ENCODE measurements around the gene SLC25A40.
"Not testable (repeated sequence)": the region's sequence is repeated elsewhere in the genome, so short reads cannot be mapped to it uniquely, and the experiment has no call there.

SLC25A40 gene

DNA sequence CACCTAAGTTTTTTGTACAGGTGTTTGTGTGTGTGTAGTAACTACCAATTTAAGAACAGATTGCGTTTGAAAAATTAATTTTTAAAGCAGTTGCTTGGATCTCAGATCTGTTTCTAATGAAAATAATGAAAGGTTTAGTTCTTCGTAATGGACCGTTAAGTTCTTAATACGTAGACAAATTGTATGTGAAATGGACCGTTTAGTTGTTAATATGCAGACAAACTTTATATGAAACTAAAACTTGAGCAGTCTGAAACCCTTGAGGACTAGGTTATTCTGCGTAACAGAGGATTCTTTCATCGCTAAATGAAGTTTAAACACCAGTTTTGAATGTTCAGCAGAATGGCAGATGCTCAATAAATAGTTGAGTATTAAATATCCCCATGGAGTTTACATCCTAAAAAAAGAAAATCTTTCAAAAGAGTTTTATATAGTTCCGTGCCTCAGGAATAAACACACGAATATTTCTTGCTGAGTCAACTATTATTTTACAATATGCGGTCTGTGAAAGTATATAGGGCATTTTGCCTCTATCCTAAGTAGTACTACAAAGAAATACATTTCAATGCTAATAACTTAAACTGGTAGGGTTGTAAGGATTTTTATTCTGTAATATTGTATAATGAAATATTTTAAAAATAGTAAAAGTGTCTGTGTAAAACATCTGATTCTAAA is 1.3 kb upstream of the SLC25A40 start:
- peak overlapping the region; percentile 90 for H3K4me3 ChIP-seq (replicated peaks; ENCODE audit: low read depth, low read length)
- TF ChIP-seq, protein P1, sequence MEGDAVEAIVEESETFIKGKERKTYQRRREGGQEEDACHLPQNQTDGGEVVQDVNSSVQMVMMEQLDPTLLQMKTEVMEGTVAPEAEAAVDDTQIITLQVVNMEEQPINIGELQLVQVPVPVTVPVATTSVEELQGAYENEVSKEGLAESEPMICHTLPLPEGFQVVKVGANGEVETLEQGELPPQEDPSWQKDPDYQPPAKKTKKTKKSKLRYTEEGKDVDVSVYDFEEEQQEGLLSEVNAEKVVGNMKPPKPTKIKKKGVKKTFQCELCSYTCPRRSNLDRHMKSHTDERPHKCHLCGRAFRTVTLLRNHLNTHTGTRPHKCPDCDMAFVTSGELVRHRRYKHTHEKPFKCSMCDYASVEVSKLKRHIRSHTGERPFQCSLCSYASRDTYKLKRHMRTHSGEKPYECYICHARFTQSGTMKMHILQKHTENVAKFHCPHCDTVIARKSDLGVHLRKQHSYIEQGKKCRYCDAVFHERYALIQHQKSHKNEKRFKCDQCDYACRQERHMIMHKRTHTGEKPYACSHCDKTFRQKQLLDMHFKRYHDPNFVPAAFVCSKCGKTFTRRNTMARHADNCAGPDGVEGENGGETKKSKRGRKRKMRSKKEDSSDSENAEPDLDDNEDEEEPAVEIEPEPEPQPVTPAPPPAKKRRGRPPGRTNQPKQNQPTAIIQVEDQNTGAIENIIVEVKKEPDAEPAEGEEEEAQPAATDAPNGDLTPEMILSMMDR (IDR thresholded peaks at IDR 0.05; ENCODE audit: low read depth, low read length, missing control alignments), result no peak
- DNase-seq (ENCODE audit: extremely low read depth, low read depth), result no peak

DNA sequence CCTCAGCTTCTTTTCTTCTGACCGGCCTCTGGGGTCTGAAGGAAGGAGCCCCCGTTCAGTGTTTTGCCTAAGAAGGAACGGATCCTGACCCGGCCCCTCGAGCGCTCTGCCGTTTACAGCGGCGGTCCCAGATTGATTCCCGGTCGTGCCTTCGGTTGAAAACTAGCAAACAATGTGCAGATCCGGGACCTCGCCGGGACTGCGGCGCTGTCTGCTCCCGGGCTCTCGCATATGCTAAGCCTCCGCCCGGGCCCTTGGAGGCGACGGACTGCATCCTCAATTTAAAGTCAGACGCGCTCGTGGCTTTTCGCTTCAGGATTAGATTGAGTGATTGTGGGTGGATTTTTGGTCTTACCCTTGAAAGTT is 692 bp upstream of the SLC25A40 start:
- H3K4me3 ChIP-seq (replicated peaks; ENCODE audit: low read depth, low read length), result peak overlapping the region; percentile 90
- no peak for DNase-seq (ENCODE audit: extremely low read depth, low read depth)
- TF ChIP-seq, protein P1 (IDR thresholded peaks at IDR 0.05; ENCODE audit: low read depth, low read length, missing control alignments), result no peak

DNA sequence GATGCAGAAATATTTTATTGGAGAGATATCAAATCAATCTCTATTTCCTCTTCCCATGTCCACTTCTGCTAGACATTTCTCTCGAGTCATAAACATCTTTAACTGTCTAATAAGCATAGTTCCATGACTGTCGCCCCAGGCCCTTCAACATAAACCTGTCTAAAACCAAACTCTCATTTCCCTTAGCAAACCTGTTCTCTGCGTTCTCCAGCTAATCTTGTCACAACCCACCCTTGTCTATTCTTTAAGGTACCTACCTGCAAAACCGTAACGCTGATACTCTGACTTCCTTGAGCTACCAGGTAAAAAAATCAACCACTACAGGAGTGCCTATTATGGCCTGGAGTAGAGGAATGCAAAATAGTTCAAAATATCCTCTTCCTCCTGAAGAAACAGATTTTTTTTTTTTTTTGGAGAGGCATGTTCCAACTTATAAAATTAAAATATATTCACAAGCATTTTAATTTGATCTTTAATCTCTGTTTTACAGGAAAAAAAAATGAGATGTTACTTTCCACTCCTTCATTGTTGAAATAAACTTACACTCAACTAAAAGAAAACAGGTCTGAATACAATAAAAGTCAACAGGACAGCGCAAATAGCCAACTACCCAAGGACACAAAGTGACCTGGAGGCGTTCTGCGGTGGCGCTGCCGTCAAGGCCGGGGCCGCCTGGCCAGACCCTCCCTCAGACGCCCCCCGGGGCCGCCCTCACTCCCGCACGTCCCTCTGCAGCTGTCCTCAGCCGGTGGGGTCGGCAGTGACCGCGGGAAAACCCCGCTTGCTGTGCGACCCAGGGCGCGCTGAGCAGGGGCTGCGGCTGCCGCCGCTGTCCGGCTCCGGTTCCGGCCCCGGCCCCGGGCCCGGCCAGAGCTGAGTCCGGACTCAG is 765 bp downstream of the SLC25A40 start:
- TF ChIP-seq, protein P1 (IDR thresholded peaks at IDR 0.05; ENCODE audit: low read depth, low read length, missing control alignments), result no peak
- no peak for DNase-seq (ENCODE audit: extremely low read depth, low read depth)
- H3K4me3 ChIP-seq (replicated peaks; ENCODE audit: low read depth, low read length), result peak overlapping the region; percentile 90

DNA sequence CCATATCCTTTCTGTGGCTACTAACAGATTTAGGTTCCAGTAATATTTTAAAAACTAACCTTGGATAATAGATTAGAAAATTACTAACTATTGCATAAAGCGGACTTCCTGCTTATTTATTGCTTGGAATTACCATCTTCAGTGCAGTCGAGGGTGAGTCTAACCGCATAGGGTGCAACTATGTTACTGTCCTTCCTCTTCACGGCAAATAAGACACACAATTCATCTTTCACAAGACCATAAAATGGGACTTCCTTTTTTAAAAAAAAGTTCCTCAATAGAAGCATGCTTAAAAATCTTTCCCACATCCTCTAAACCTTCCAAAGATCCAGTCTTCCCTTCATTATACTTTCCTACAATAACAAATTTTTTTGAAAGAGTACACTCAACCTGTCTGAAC is 2.1 kb downstream of the SLC25A40 start:
- no peak for DNase-seq (ENCODE audit: extremely low read depth, low read depth)
- no peak overlapping the region; the same call in 1 of the 2 replicates for H3K4me3 ChIP-seq (replicated peaks; ENCODE audit: low read depth, low read length)
- TF ChIP-seq, protein P1 (IDR thresholded peaks at IDR 0.05; ENCODE audit: low read depth, low read length, missing control alignments), result no peak

DNA sequence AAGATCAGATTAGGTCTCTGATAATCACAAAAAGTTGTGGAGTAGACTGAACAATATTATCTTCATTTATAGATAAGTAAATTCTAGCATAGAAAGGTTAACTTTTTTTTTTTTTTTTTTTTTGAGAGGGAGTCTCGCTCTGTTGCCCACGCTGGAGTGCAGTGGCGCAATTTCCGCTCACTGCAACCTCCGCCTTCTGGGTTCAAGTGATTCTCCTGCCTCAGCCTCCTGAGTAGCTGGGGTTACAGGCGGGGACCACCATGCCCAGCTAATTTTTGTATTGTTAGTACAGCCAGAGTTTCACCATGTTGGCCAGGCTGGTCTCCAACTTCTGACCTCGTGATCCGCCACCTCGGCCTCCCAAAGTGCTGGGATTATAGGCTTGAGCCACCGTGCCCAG is 2.8 kb downstream of the SLC25A40 start:
- H3K4me3 ChIP-seq (replicated peaks; ENCODE audit: low read depth, low read length); DNase-seq (ENCODE audit: extremely low read depth, low read depth): not testable (repeated sequence)

DNA sequence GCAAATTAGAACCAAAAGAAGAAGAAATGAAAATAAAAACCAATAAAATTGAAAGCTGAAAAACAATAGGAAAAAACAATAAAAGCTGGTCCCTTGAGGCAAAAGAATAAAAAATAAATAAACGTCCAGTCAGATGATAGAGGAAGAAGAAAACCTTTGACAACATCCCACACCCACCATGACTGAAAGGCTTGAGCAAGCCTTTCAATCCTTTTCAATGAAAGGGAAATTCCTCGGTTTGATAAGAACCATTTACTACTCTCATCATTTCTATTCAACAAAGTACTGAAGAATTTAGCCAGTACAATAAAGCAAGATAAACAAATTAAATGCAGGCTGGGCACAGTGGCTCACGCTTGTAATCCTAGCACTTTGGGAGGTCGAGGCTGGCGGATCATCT is 3.8 kb downstream of the SLC25A40 start:
- no peak overlapping the region for H3K4me3 ChIP-seq (replicated peaks; ENCODE audit: low read depth, low read length)
- DNase-seq (ENCODE audit: extremely low read depth, low read depth), result no peak
- TF ChIP-seq, protein P1 (IDR thresholded peaks at IDR 0.05; ENCODE audit: low read depth, low read length, missing control alignments), result no peak

DNA sequence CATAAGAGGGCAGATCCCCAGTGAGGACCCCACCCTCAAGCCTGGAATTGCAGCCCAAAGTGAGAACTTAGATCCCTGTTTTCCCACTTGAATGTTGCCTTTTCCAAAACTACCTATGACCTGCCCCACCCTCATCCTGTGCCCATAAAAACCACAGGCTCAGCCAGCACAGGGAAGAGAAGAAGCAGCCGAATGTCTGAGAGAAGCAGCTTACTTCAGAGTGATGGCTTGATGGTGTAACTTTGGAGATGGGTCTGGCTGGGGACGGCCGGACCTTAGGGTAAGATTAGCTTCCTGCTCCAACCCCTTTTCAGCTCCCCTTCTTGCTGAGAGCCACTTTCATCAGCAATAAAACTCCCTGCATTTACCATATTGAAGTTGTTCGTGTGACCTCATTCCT is 5.7 kb downstream of the SLC25A40 start:
- TF ChIP-seq, protein P1 (IDR thresholded peaks at IDR 0.05; ENCODE audit: low read depth, low read length, missing control alignments), result no peak
- no peak overlapping the region for H3K4me3 ChIP-seq (replicated peaks; ENCODE audit: low read depth, low read length)
- no peak for DNase-seq (ENCODE audit: extremely low read depth, low read depth)

DNA sequence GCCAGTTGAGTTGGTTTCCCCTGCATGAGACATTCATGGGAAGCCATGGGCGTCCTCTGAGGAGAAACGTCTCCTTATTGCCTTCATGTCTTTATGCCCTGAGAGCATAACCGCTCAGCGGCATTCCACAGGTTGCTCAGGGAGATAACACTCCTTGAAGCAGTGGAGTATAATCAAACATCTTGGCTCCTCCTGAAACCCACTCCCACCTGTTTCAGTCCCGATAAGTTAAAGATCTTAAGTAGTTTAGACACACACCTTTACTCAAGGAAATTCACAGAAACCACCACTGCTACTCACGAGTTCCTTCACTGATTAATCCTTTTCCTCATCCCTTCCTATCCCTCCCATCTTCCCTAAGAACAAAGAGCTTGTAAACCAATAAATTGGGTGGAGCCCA is 9.6 kb downstream of the SLC25A40 start:
- DNase-seq (ENCODE audit: extremely low read depth, low read depth); H3K4me3 ChIP-seq (replicated peaks; ENCODE audit: low read depth, low read length): not testable (repeated sequence)

Data from HFF-Myc (cell line).